Tibial artery (tissue), 4 donors: ENCODE data around the gene PCYT2.

ENCODE experiments used
- DNase-seq, 2 donors: peaks; one replicate each; pipeline ENCODE4 v3.0.0-alpha.2; 2019
- H3K27ac ChIP-seq, 2 donors: fragments of 200-600 bp; sonication (generic) in 1 of 2; 1 replicate in 1 of 2; 2 replicates in 1 of 2; pipeline ENCODE4 v1.5.1; 2018 to 2019; ENCODE audit warnings: mild to moderate bottlenecking in 1 of 2
- H3K27me3 ChIP-seq, 2 donors: fragments of 200-600 bp; sonication (generic) in 1 of 2; one replicate each; pipeline versions ENCODE4 v1.5.1 to v1.6.0; 2016 to 2019
- H3K36me3 ChIP-seq, 3 donors: fragments of 200-600 bp; sonication (generic) in 2 of 3; one replicate each; pipeline ENCODE4 v1.5.1; 2016 to 2019; ENCODE audit warnings: mild to moderate bottlenecking in 2 of 3
- H3K4me1 ChIP-seq, 4 donors: fragments of 200-600 bp; sonication (generic) in 2 of 4; 1 replicate in 3 of 4; 2 replicates in 1 of 4; pipeline ENCODE4 v1.5.1; 2016 to 2019
- H3K4me3 ChIP-seq, 2 donors: fragments of 200-600 bp; sonication (generic) in 1 of 2; 1 replicate in 1 of 2; 2 replicates in 1 of 2; pipeline ENCODE4 v1.5.1; 2018 to 2019; ENCODE audit warnings: mild to moderate bottlenecking in 2 of 2
- H3K9me3 ChIP-seq, 3 donors: fragments of 200-600 bp; sonication (generic) in 1 of 3; one replicate each; pipeline ENCODE4 v1.5.1; 2016 to 2019
- intact Hi-C: fragments of 100-400 bp; cut with DNase I; formaldehyde crosslinking; loops from one replicate; pipeline ENCODE4 v1.15.0; 2023; ENCODE audit warnings: low total_unique reads
- TF ChIP-seq, protein P1 (sequence below), 2 experiments: fragments of 200-600 bp in 1 of 2; fragments of 450-650 bp in 1 of 2; IDR thresholded peaks; one replicate each; pipeline ENCODE4 v1.5.1; 2017 to 2019; ENCODE audit warnings: antibody characterized with exemption in 2 of 2, mild to moderate bottlenecking in 1 of 2, moderate library complexity in 1 of 2

PCYT2 gene

DNA sequence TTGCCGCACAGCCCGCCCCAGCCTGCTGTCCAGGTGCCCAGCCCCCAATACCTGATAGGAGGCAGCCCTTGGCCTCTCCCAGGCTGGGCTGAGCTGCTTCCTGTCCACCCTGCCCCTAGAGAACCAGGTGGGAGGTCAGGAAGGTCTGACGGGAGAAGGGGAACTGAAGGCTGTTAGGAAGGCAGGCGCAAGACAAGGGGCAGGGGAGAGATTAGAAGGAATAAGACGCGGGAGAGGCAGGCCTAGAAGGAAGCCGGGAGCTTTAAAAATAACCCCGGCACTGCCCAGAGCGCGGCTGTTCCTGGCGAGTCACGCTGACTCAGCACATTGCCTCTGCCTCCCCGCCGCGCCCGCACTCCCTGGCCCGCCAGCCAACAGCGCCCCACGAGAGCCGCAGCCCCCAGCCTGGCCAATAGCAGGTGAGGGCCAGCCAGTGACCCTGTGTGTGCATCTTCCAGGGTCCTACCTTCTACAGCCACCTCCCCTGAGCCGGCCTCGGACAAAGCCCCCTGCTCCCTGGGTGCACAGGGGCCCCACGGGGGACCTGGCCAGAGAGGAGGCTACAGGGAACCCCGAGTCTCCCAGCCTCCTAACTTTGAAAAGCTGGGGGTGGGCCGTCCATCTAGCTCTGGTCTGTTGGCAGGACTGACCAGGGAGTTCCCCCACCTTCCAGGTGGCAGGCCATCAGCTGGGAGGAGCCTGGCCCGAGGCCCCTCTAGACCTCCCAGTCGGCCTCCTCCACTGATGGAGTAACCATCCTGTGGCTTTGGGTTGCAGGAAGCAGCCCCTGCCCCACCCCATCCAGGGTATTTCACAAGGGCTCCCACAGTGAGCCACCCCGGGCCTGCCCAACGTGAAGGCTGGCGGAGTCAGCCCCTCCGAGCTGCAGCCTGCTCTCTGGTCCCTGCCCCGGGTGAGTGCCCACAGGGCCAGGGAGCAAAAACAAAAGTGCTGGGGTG, 12.4 kb upstream of the PCYT2 start:
- Histone ChIP-seq H3K4me1 (peaks cover 11 to 63% (median 46%) of the 10 kb centered on the region in 4 donors), H3K36me3 (peaks cover 8 to 42% (median 19%) of the 10 kb centered on the region in 3 donors), H3K4me3 (peak overlapping the region; percentile 12 to 19), H3K27me3 (peaks cover 0 to 6% of the 10 kb centered on the region in 2 donors), H3K9me3 (no peaks in the 10 kb centered on the region), H3K27ac (peak overlapping the region; percentile 15 to 49)
- TF ChIP-seq, protein P1, sequence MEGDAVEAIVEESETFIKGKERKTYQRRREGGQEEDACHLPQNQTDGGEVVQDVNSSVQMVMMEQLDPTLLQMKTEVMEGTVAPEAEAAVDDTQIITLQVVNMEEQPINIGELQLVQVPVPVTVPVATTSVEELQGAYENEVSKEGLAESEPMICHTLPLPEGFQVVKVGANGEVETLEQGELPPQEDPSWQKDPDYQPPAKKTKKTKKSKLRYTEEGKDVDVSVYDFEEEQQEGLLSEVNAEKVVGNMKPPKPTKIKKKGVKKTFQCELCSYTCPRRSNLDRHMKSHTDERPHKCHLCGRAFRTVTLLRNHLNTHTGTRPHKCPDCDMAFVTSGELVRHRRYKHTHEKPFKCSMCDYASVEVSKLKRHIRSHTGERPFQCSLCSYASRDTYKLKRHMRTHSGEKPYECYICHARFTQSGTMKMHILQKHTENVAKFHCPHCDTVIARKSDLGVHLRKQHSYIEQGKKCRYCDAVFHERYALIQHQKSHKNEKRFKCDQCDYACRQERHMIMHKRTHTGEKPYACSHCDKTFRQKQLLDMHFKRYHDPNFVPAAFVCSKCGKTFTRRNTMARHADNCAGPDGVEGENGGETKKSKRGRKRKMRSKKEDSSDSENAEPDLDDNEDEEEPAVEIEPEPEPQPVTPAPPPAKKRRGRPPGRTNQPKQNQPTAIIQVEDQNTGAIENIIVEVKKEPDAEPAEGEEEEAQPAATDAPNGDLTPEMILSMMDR (IDR thresholded peaks at IDR 0.05) = no peak
- peak; percentile 67 to 84 for DNase-seq
- intact Hi-C loops = loop anchor here (2.0 kb wide), 1 partner anchor 55 kb away; no protein-coding TSS in a partner anchor

DNA sequence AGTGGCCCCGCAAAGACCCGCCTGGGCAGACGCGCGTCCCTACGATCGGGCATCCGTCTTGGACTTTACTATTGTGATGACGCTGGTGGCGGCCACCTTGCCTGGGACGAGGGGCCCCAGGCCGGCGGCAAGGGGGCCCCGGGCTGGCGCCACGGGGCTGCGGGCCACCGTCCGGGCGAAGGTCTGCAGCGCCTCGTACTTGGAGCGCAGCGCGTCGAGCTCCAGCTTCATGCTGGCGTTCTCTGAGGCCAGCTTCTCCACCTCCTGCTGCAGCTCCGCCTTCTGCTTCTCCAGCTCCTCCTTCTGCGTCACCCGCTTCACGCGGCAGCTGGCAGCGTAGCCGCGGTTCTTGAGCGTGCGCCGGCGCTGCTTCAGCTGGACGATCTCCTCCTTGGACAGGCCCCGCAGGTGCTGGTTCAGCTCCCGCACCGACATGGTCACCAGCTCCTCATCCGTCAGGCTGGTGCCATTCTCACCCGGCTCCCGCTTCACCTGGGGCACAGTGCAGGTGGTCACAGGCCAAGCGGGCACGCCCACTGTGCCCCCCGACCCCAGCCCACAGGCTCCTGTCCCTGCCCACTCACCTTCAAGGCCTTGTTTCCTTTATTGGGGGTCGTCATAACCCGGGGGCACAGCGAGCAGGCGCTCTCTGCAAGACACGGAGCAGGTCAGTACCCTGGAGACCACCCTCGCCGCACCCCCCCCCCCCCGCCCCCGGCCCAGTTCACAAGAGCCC, 11.5 kb upstream of the PCYT2 start:
- Histone ChIP-seq H3K36me3 (peaks cover 8 to 42% (median 19%) of the 10 kb centered on the region in 3 donors), H3K27ac (peak overlapping the region; percentile 15 to 49), H3K4me3 (peak overlapping the region; percentile 12 to 19), H3K27me3 (no peaks in the 10 kb centered on the region), H3K4me1 (peaks cover 11 to 60% (median 44%) of the 10 kb centered on the region in 4 donors), H3K9me3 (no peaks in the 10 kb centered on the region)
- TF ChIP-seq, protein P1 (IDR thresholded peaks at IDR 0.05) = no peak
- DNase-seq = no peak
- intact Hi-C loops = loop anchor here (2.0 kb wide), 1 partner anchor 54 kb away; no protein-coding TSS in a partner anchor

GRCh38 chr17:81921996-81922565, 10.9 kb upstream of the PCYT2 start:
- Histone ChIP-seq H3K4me1 (peaks cover 11 to 64% (median 48%) of the 10 kb centered on the region in 4 donors), H3K4me3 (no peak overlapping the region), H3K9me3 (no peaks in the 10 kb centered on the region), H3K27me3 (no peaks in the 10 kb centered on the region), H3K36me3 (peaks cover 8 to 42% (median 19%) of the 10 kb centered on the region in 3 donors), H3K27ac (no peak overlapping the region)
- intact Hi-C loops = loop anchor here (2.0 kb wide), 1 partner anchor 53 kb away; no protein-coding TSS in a partner anchor
- TF ChIP-seq, protein P1 (IDR thresholded peaks at IDR 0.05) = no peak
- no peak for DNase-seq

- no peaks in the 10 kb centered on the region for H3K27me3 ChIP-seq
- TF ChIP-seq, protein P1 (IDR thresholded peaks at IDR 0.05) = no peak
- no peak overlapping the region for H3K27ac ChIP-seq
- H3K4me1 ChIP-seq = peaks cover 10 to 70% (median 54%) of the 10 kb centered on the region in 4 donors
- H3K36me3 ChIP-seq = peaks cover 8 to 42% (median 19%) of the 10 kb centered on the region in 3 donors
- DNase-seq = no peak
- H3K4me3 ChIP-seq = no peak overlapping the region
- no peaks in the 10 kb centered on the region for H3K9me3 ChIP-seq
- intact Hi-C loops = no loop called here
These were observed 10.3 kb upstream of the PCYT2 start for GRCh38 chr17:81921537-81921862.
